ENCODE data around the gene FAM78A. TPM values are rescaled to one million over a fixed set of nuclear protein-coding genes. Genes with fewer than 3 reads are reported as not detected.

FAM78A gene
- total RNA-seq, 1 donor, result 0.36 TPM

DNA sequence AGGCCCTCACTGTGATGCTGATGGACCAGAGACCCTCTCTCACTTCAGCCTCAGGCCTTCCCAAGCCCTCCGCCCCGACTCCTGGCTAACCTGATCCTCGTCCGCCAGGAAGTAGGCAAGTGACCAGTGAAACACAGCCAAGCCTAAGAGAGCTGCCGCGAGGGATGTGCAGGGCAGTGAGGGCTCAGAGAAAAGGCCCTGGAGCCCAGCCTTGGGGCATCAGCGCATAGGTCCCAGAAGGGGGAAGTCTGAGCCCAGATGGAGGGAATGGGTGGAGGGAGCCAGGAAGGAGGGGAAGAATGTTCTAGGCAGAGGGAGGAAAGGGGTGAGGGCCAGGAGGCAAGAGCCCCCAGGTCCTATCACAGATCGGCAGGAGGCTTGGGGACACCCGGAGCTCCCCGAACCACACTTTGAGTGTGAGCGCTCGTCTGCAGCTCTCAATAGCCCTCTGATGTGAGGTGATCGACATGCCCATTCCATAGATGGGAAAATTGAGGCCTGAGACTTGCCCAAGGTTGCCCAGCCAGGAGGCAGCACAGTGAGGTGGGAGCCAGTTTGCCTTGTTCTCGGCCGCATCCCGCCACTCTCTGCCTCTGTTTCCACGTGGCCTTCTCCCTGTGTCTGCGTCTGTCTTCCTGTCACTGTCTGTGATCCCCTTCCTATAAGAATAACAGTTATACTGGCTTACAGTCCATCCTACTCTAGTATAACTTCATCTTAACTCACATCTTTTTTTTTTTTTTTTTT is 33.4 kb upstream of the FAM78A start:
- TF ChIP-seq, protein P1, sequence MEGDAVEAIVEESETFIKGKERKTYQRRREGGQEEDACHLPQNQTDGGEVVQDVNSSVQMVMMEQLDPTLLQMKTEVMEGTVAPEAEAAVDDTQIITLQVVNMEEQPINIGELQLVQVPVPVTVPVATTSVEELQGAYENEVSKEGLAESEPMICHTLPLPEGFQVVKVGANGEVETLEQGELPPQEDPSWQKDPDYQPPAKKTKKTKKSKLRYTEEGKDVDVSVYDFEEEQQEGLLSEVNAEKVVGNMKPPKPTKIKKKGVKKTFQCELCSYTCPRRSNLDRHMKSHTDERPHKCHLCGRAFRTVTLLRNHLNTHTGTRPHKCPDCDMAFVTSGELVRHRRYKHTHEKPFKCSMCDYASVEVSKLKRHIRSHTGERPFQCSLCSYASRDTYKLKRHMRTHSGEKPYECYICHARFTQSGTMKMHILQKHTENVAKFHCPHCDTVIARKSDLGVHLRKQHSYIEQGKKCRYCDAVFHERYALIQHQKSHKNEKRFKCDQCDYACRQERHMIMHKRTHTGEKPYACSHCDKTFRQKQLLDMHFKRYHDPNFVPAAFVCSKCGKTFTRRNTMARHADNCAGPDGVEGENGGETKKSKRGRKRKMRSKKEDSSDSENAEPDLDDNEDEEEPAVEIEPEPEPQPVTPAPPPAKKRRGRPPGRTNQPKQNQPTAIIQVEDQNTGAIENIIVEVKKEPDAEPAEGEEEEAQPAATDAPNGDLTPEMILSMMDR (IDR thresholded peaks at IDR 0.05; ENCODE audit: extremely low read depth, low read depth, low read length), result no peak
- no peaks in the 10 kb centered on the region for H3K27me3 ChIP-seq (ENCODE audit: insufficient read depth, low read length)
- H3K9me3 ChIP-seq (ENCODE audit: low read depth, low read length), result no peaks in the 10 kb centered on the region
- H3K27ac ChIP-seq (ENCODE audit: low read depth, low read length), result no peak overlapping the region
- no peaks in the 10 kb centered on the region for H3K4me1 ChIP-seq (ENCODE audit: insufficient read depth, low read length)
- DNase-seq (ENCODE audit: insufficient read length, low spot score, missing footprints), result no peak
- no peaks in the 10 kb centered on the region for H3K36me3 ChIP-seq (ENCODE audit: insufficient read depth, low read length)
- H3K79me2 ChIP-seq (ENCODE audit: insufficient read depth, low read length), result no peaks in the 10 kb centered on the region
- no peak overlapping the region for H2AFZ ChIP-seq (ENCODE audit: low read length)
- H4K20me1 ChIP-seq (ENCODE audit: insufficient read depth, low read length), result peaks cover 13% of the 10 kb centered on the region
- no peak overlapping the region for H3K4me3 ChIP-seq (ENCODE audit: insufficient read depth, low read length)
- H3K4me2 ChIP-seq (ENCODE audit: insufficient read depth, low read length), result no peak overlapping the region

DNA sequence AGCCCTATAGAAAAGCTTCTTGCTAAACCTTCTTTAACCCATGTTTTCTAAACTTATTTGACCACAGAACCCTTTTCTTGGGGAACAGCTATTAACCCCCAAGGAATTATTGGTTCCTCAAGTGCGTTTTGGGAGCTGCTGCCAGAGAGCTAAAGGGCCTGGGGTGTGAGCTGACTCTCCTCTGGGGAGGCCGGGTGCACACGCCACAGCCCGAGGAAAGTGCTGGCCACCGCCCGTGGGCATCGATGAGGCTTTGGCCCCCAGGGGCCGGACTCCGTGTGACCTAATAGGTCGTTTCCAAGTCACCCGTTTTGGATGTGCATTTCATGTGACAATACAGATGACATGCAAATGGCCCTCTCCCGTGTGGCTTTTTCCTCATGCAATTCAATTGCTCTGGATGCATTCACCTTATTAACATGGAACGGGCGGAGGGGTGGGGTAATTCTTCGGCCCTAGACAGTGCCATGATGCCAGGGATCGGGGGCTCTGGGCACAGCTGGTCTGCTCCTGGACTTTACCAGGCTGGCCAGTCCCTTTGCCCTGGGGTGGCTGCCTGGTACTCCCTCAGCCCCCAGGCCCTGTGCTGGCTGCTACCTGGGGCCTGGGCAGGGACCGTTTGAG is 32.7 kb upstream of the FAM78A start:
- TF ChIP-seq, protein P1 (IDR thresholded peaks at IDR 0.05; ENCODE audit: extremely low read depth, low read depth, low read length), result no peak
- Histone ChIP-seq H3K79me2 (ENCODE audit: insufficient read depth, low read length) (no peaks in the 10 kb centered on the region), H3K27ac (ENCODE audit: low read depth, low read length) (no peak overlapping the region)

DNA sequence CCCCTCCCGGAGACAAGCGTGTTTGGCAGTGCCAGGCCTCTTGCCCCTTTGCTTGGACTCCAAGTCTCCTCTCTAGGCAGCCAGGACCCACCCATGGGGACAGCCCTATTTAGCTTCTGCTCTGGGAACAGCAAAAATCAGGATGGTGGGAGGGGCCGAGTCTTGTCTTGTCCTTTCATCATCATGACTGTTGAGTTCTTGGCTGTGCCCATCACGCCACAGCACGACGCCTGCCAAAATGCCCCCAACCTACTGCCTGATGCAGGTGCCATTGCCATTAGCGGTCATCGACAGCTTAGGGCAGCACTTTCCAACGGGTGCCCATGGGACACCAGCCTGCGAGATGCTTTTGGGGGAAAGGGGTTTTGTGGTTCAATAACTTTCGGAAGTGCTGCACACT is 32.1 kb upstream of the FAM78A start:
- H4K20me1 ChIP-seq (ENCODE audit: insufficient read depth, low read length), result peaks cover 21% of the 10 kb centered on the region
- no peaks in the 10 kb centered on the region for H3K36me3 ChIP-seq (ENCODE audit: insufficient read depth, low read length)
- DNase-seq (ENCODE audit: insufficient read length, low spot score, missing footprints), result no peak
- H2AFZ ChIP-seq (ENCODE audit: low read length), result no peak overlapping the region
- no peak overlapping the region for H3K4me2 ChIP-seq (ENCODE audit: insufficient read depth, low read length)
- no peaks in the 10 kb centered on the region for H3K4me1 ChIP-seq (ENCODE audit: insufficient read depth, low read length)
- no peaks in the 10 kb centered on the region for H3K9me3 ChIP-seq (ENCODE audit: low read depth, low read length)
- H3K79me2 ChIP-seq (ENCODE audit: insufficient read depth, low read length), result no peaks in the 10 kb centered on the region
- H3K27me3 ChIP-seq (ENCODE audit: insufficient read depth, low read length), result no peaks in the 10 kb centered on the region
- TF ChIP-seq, protein P1 (IDR thresholded peaks at IDR 0.05; ENCODE audit: extremely low read depth, low read depth, low read length), result no peak
- H3K4me3 ChIP-seq (ENCODE audit: insufficient read depth, low read length), result no peak overlapping the region
- H3K27ac ChIP-seq (ENCODE audit: low read depth, low read length), result no peak overlapping the region

More for the DNA sequence above, 32.7 kb upstream of the FAM78A start:
- H4K20me1 ChIP-seq (ENCODE audit: insufficient read depth, low read length), result peaks cover 16% of the 10 kb centered on the region
- no peak for DNase-seq (ENCODE audit: insufficient read length, low spot score, missing footprints)
- no peak overlapping the region for H3K4me3 ChIP-seq (ENCODE audit: insufficient read depth, low read length)
- H3K27me3 ChIP-seq (ENCODE audit: insufficient read depth, low read length), result no peaks in the 10 kb centered on the region
- no peak overlapping the region for H2AFZ ChIP-seq (ENCODE audit: low read length)
- H3K36me3 ChIP-seq (ENCODE audit: insufficient read depth, low read length), result no peaks in the 10 kb centered on the region
- no peak overlapping the region for H3K4me2 ChIP-seq (ENCODE audit: insufficient read depth, low read length)
- H3K9me3 ChIP-seq (ENCODE audit: low read depth, low read length), result no peaks in the 10 kb centered on the region
- H3K4me1 ChIP-seq (ENCODE audit: insufficient read depth, low read length), result no peaks in the 10 kb centered on the region

DNA sequence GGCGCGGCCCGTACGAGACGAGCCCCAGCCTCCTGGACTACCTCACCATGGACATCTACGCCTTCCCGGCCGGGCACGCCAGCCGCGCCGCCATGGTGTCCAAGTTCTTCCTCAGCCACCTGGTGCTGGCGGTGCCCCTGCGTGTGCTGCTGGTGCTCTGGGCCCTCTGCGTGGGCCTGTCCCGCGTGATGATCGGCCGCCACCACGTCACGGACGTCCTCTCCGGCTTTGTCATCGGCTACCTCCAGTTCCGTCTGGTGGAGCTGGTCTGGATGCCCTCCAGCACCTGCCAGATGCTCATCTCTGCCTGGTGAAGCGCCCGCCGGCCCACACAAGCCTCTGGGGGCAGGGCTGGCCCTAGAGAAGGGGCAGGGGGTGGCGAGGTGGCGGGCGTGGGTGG is 31.7 kb upstream of the FAM78A start:
- Histone ChIP-seq H2AFZ (ENCODE audit: low read length) (no peak overlapping the region), H3K4me3 (ENCODE audit: insufficient read depth, low read length) (no peak overlapping the region), H3K27ac (ENCODE audit: low read depth, low read length) (no peak overlapping the region), H3K27me3 (ENCODE audit: insufficient read depth, low read length) (no peaks in the 10 kb centered on the region), H3K36me3 (ENCODE audit: insufficient read depth, low read length) (no peaks in the 10 kb centered on the region), H3K4me1 (ENCODE audit: insufficient read depth, low read length) (no peaks in the 10 kb centered on the region), H3K79me2 (ENCODE audit: insufficient read depth, low read length) (no peaks in the 10 kb centered on the region), H3K4me2 (ENCODE audit: insufficient read depth, low read length) (no peak overlapping the region), H3K9me3 (ENCODE audit: low read depth, low read length) (no peaks in the 10 kb centered on the region), H4K20me1 (ENCODE audit: insufficient read depth, low read length) (peaks cover 23% of the 10 kb centered on the region)
- DNase-seq (ENCODE audit: insufficient read length, low spot score, missing footprints), result no peak
- TF ChIP-seq, protein P1 (IDR thresholded peaks at IDR 0.05; ENCODE audit: extremely low read depth, low read depth, low read length), result no peak

Data from osteoblast (primary cell).